Right lobe of liver (tissue), 6 donors: ENCODE measurements around the gene NPHS2. TPM values are rescaled to one million over a fixed set of nuclear protein-coding genes. Genes with fewer than 3 reads are reported as not detected.
A peak's percentile ranks its signal among the peaks of the same experiment; 100 is the strongest.

Experiments used
- ATAC-seq, 4 donors: fragments of 200-7000 bp; cut with Tn5 transposase; one replicate each; pipeline ENCODE4 v1.9.1; 2020; ENCODE audit warnings: mild to moderate bottlenecking in 4 of 4, moderate library complexity in 4 of 4
- DNase-seq, 3 donors: peaks; one replicate each; pipeline ENCODE4 v3.0.0-alpha.2; 2020
- H3K27ac ChIP-seq, 3 donors: fragments of 200-600 bp; one replicate each; pipeline ENCODE4 v1.8.0; 2022
- H3K27me3 ChIP-seq, 2 donors: fragments of 200-600 bp; one replicate each; pipeline ENCODE4 v1.8.0; 2022
- H3K36me3 ChIP-seq, 4 donors: fragments of 200-600 bp; sonication (generic) in 1 of 4; one replicate each; pipeline versions ENCODE4 v1.5.1 to v1.8.0; 2017 to 2022; ENCODE audit warnings: control low read depth in 1 of 4
- H3K4me1 ChIP-seq, 4 donors: fragments of 200-600 bp; sonication (generic) in 1 of 4; one replicate each; pipeline versions ENCODE4 v1.5.1 to v1.8.0; 2017 to 2022; ENCODE audit warnings: control low read depth in 1 of 4
- H3K4me3 ChIP-seq, 3 donors: fragments of 200-600 bp; one replicate each; pipeline ENCODE4 v1.8.0; 2022
- H3K9me3 ChIP-seq, 4 donors: fragments of 200-600 bp; sonication (generic) in 1 of 4; one replicate each; pipeline versions ENCODE4 v1.5.1 to v1.8.0; 2017 to 2022; ENCODE audit warnings: control low read depth in 1 of 4
- POLR2A ChIP-seq: fragments of 450-650 bp; IDR thresholded peaks from one replicate; pipeline ENCODE4 v1.6.1; 2017; ENCODE audit warnings: antibody characterized with exemption, mild to moderate bottlenecking
- WGBS: methylation state at CpG from one replicate; pipeline ENCODE4 v1.1.6; 2018; ENCODE audit warnings: low coverage, low lambda C conversion rate; ENCODE audit not compliant: insufficient coverage; ENCODE audit errors: missing lambda C conversion rate; 5-methylcytosine and 5-hydroxymethylcytosine counted together
- intact Hi-C, 2 donors: fragments of 100-400 bp; cut with DNase I; formaldehyde crosslinking; loops; one replicate each; pipeline versions ENCODE4 v1.11.2 to v1.14.1; 2022
- long read RNA-seq: library from polyadenylated mRNA; unstranded; transcript quantifications from one replicate; pipeline ENCODE4 v2.0.0, GENCODE V29; 2019
- total RNA-seq, 6 experiments: library from RNA; depleted of rRNA in 2 of 6; stranded (reverse); fragments of >200 nt in 2 of 6; fragmentation: NEBNext Ultra II Directional in 3 of 6; extraction: Animal tissue kit (Norgen Biotek cat#: 25700) in 3 of 6; gene quantifications; one replicate each; pipeline versions ENCODE4 v1.1.0 to v1.2.4, GENCODE V29; 2016 to 2023
- TF ChIP-seq, protein P1 (sequence below), 4 donors: fragments of 200-600 bp in 3 of 4; fragments of 450-650 bp in 1 of 4; IDR thresholded peaks; one replicate each; pipeline versions ENCODE4 v1.5.1 to v1.8.0; 2016 to 2022; ENCODE audit warnings: antibody characterized with exemption in 4 of 4, mild to moderate bottlenecking in 2 of 4
- donor health status: DM: no; HTN: yes; CAD: no.
- donor health status: DM: no; HTN: no; CAD: no.
- donor health status: DM: no; HTN: no; CAD: no.
- donor health status: DM: no; HTN: yes; CAD: no.
- donor health status: DM: no; HTN: yes; CAD: no.

NPHS2 gene
- not detected for total RNA-seq
- long read RNA-seq: 0 reads

DNA sequence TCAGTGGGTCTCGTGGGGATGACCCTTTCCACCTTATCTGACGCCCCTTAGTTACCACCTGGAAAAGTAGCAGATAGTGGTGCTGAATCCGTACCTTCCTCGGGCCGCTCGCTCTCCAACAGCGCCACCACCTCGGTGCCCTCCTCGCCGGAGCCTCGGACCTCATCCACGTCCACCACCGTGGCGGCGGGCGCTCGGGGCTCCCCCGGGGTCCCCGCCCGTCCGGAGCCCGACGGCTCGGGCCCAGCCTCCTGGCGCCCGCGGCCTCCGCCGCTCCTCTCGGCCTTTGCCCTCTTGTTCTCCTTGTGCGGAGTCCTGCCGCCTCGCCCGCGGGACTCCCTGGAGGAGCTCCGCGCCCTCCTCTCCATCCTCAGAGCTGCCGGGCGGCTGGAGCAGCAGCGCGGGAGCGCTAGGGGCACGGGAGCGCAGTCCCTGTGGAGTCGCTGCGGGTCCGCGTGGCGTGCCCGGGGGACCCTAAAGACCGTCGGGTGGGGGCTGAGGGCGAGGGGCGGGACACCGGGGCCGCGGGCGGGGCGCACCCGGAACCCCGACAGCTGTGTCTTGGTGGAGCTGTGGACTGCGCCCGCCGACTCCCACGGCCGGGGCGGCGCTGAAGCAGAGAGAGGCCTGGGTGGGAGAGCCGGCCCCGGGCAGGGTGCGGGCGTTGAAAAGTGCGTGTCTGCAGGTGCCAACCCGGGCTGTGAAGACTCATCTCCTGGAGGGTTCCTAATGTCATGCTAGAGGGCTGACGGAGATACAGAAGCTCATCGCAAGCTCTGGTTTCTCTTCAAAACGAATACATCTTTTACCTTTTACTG, at the start of gene NPHS2:
Gene NPHS2 (minus strand): TSS at position 452 of the 818 bp plus-strand sequence. CDS start 84 bp downstream, at position 368.
- no peaks in the 10 kb centered on the region for H3K9me3 ChIP-seq
- intact Hi-C loops: no loop called here
- H3K36me3 ChIP-seq: no peaks in the 10 kb centered on the region
- no peak within 1 kb of the TSS for H3K27ac ChIP-seq
- no peak within 1 kb of the TSS for H3K4me3 ChIP-seq
- WGBS: 2% methylated on average over 22 of the region's 77 CpGs
- TF ChIP-seq, protein P1, sequence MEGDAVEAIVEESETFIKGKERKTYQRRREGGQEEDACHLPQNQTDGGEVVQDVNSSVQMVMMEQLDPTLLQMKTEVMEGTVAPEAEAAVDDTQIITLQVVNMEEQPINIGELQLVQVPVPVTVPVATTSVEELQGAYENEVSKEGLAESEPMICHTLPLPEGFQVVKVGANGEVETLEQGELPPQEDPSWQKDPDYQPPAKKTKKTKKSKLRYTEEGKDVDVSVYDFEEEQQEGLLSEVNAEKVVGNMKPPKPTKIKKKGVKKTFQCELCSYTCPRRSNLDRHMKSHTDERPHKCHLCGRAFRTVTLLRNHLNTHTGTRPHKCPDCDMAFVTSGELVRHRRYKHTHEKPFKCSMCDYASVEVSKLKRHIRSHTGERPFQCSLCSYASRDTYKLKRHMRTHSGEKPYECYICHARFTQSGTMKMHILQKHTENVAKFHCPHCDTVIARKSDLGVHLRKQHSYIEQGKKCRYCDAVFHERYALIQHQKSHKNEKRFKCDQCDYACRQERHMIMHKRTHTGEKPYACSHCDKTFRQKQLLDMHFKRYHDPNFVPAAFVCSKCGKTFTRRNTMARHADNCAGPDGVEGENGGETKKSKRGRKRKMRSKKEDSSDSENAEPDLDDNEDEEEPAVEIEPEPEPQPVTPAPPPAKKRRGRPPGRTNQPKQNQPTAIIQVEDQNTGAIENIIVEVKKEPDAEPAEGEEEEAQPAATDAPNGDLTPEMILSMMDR (IDR thresholded peaks at IDR 0.05): no peak
- no peak for TF ChIP-seq POLR2A
- peak in 1 of 4 donors; percentile 38 for ATAC-seq
- peaks cover 0 to 6% of the 10 kb centered on the region in 2 donors for H3K27me3 ChIP-seq
- no peak for DNase-seq
- peaks cover 0 to 5% (median 0%) of the 10 kb centered on the region in 4 donors for H3K4me1 ChIP-seq

DNA sequence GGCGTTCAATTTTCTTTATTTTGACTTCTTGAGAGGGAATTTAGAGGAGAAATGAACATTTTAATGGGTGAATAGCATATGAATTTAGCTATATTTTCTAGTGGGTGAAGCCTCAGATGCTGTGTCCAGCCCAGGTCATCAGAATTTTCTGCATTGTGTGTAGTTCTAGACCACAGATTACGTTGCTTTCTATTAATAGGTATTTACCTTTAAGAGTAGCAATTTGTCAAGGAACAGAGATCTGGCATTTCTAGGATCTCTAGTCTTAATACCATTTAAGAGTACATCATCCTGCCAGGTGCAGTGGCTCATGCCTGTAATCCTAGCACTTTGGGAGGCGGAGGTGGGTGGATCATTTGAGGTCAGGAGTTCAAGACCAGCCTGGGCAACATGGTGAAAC, 36.6 kb upstream of the NPHS2 start:
- H3K27ac ChIP-seq: no peak overlapping the region
- H3K27me3 ChIP-seq: peaks cover 0 to 3% of the 10 kb centered on the region in 2 donors
- no peak for TF ChIP-seq POLR2A
- TF ChIP-seq, protein P1 (IDR thresholded peaks at IDR 0.05): no peak
- no peaks in the 10 kb centered on the region for H3K9me3 ChIP-seq
- H3K4me3 ChIP-seq: no peak overlapping the region
- 46% methylated on average over 2 of the region's 3 CpGs for WGBS
- no peaks in the 10 kb centered on the region for H3K4me1 ChIP-seq
- no peak for ATAC-seq
- no peak for DNase-seq
- intact Hi-C loops: no loop called here
- H3K36me3 ChIP-seq: no peaks in the 10 kb centered on the region

GRCh38 chr1:179601093-179601492, 25.3 kb upstream of the NPHS2 start:
- no peaks in the 10 kb centered on the region for H3K4me1 ChIP-seq
- H3K36me3 ChIP-seq: no peaks in the 10 kb centered on the region
- ATAC-seq (no peak), DNase-seq (no peak)
- intact Hi-C loops: no loop called here
- H3K27ac ChIP-seq: no peak overlapping the region
- peaks cover 0 to 2% of the 10 kb centered on the region in 2 donors for H3K27me3 ChIP-seq
- TF ChIP-seq, protein P1 (IDR thresholded peaks at IDR 0.05): no peak
- TF ChIP-seq POLR2A: no peak
- 69% methylated on average over 1 of the region's 1 CpG for WGBS
- no peaks in the 10 kb centered on the region for H3K9me3 ChIP-seq
- no peak overlapping the region for H3K4me3 ChIP-seq

GRCh38 chr1:179599623-179600249, 24.0 kb upstream of the NPHS2 start:
- no peaks in the 10 kb centered on the region for H3K4me1 ChIP-seq
- DNase-seq (no peak), ATAC-seq (peak; percentile 48 to 86 (median 64))
- intact Hi-C loops: no loop called here
- no peak overlapping the region for H3K4me3 ChIP-seq
- TF ChIP-seq, protein P1 (IDR thresholded peaks at IDR 0.05): peak; percentile 39 to 55 (median 43)
- TF ChIP-seq POLR2A: no peak
- no peak overlapping the region for H3K27ac ChIP-seq
- no peaks in the 10 kb centered on the region for H3K36me3 ChIP-seq
- peaks cover 0 to 4% of the 10 kb centered on the region in 2 donors for H3K27me3 ChIP-seq
- no peaks in the 10 kb centered on the region for H3K9me3 ChIP-seq
